Mucosa of rectum (tissue), 2 donors: Measurements from ENCODE around the gene CMTR2.

Source experiments
- H3K27ac ChIP-seq, 2 donors: one replicate each; pipeline ENCODE4 v1.7.0; 2013; ENCODE audit warnings: inconsistent platforms in 2 of 2, low read depth in 2 of 2, low read length in 2 of 2
- H3K27me3 ChIP-seq, 2 donors: one replicate each; pipeline ENCODE4 v1.7.0; 2013; ENCODE audit warnings: low read length in 2 of 2; ENCODE audit not compliant: control insufficient read depth in 2 of 2, insufficient read depth in 2 of 2
- H3K36me3 ChIP-seq, 2 donors: one replicate each; pipeline ENCODE4 v1.7.0; 2013; ENCODE audit warnings: low read length in 2 of 2; ENCODE audit not compliant: control insufficient read depth in 2 of 2, insufficient read depth in 2 of 2
- H3K4me1 ChIP-seq, 2 donors: one replicate each; pipeline ENCODE4 v1.7.0; 2013; ENCODE audit warnings: low read length in 2 of 2, mild to moderate bottlenecking in 1 of 2; ENCODE audit not compliant: control insufficient read depth in 2 of 2, insufficient read depth in 2 of 2
- H3K4me3 ChIP-seq, 2 donors: one replicate each; pipeline ENCODE4 v1.7.0; 2013; ENCODE audit warnings: low read length in 2 of 2
- H3K9ac ChIP-seq, 2 donors: one replicate each; pipeline ENCODE4 v1.7.0; 2013; ENCODE audit warnings: low read length in 2 of 2, low read depth in 1 of 2, mild to moderate bottlenecking in 1 of 2
- H3K9me3 ChIP-seq, 2 donors: one replicate each; pipeline ENCODE4 v1.7.0; 2013; ENCODE audit warnings: low read length in 2 of 2; ENCODE audit not compliant: control insufficient read depth in 2 of 2
- donor health status: healthy.
- donor health status: Normal muscosa, but diverticular disease.

Gene CMTR2

GRCh38 chr16:71242036-71242435 lies 47.2 kb downstream of the CMTR2 start:
- no peaks in the 10 kb centered on the region for H3K27me3 ChIP-seq
- no peak overlapping the region for H3K4me3 ChIP-seq
- H3K36me3 ChIP-seq = no peaks in the 10 kb centered on the region
- H3K27ac ChIP-seq = no peak overlapping the region
- H3K4me1 ChIP-seq = no peaks in the 10 kb centered on the region
- H3K9ac ChIP-seq = no peak overlapping the region
- no peaks in the 10 kb centered on the region for H3K9me3 ChIP-seq
